ENCODE results near the gene SATL1. TPM values are rescaled to one million over a fixed set of nuclear protein-coding genes. Genes with fewer than 3 reads are reported as not detected.

SATL1 gene
- total RNA-seq, 1 experiment from 2014 or later, result not detected

- ATAC-seq, result no peak
These were observed 20.2 kb downstream of the SATL1 start for GRCh38 chrX:85223359-85223758.

More at GRCh38 chrX:85223359-85223758, 20.2 kb downstream of the SATL1 start:
- H3K4me1 ChIP-seq (ENCODE audit: control insufficient read depth in 1 of 2, insufficient read depth in 2 of 2, low read length in 2 of 2), result no peaks in the 10 kb centered on the region
- no peak for DNase-seq (ENCODE audit: low read depth, low spot score)
- H2AFZ ChIP-seq (ENCODE audit: low read depth, low read length, poor library complexity, severe bottlenecking), result no peak overlapping the region
- intact Hi-C loops (cut with micrococcal nuclease), result no loop called here
- no peaks in the 10 kb centered on the region for H4K20me1 ChIP-seq (ENCODE audit: insufficient read depth)
- ChIA-PET RAD21 (ENCODE audit: low non-redundant PET in 1 of 2, low total read pairs in 2 of 2, uncharacterized antibody in 2 of 2, unreplicated experiment in 2 of 2) (no interaction called here), POLR2A (no interaction called here), CTCF (no interaction called here)
- H3K27me3 ChIP-seq (ENCODE audit: insufficient read depth, low read length), result no peaks in the 10 kb centered on the region
- H3K4me3 ChIP-seq (replicated peaks in 1 of 2; ENCODE audit: low read depth in 1 of 2, low read length in 2 of 2), result no peak overlapping the region
- no peak for TF ChIP-seq ZNF274 (IDR thresholded peaks at IDR 0.05; ENCODE audit: low read depth, low read length)
- no peak for TF ChIP-seq ELF1 (IDR thresholded peaks at IDR 0.05; ENCODE audit: borderline replicate concordance, low read depth)
- no peak for TF ChIP-seq ZFX (IDR thresholded peaks at IDR 0.05)
- TF ChIP-seq EZH2phosphoT487 (IDR thresholded peaks at IDR 0.05; ENCODE audit: borderline replicate concordance), result no peak
- no peak for TF ChIP-seq RAD21 (IDR thresholded peaks at IDR 0.05; ENCODE audit: low read depth)
- TF ChIP-seq JUND (IDR thresholded peaks at IDR 0.05), result no peak
- TF ChIP-seq SIN3A (IDR thresholded peaks at IDR 0.05; ENCODE audit: low read depth), result no peak
- TF ChIP-seq, protein P1, sequence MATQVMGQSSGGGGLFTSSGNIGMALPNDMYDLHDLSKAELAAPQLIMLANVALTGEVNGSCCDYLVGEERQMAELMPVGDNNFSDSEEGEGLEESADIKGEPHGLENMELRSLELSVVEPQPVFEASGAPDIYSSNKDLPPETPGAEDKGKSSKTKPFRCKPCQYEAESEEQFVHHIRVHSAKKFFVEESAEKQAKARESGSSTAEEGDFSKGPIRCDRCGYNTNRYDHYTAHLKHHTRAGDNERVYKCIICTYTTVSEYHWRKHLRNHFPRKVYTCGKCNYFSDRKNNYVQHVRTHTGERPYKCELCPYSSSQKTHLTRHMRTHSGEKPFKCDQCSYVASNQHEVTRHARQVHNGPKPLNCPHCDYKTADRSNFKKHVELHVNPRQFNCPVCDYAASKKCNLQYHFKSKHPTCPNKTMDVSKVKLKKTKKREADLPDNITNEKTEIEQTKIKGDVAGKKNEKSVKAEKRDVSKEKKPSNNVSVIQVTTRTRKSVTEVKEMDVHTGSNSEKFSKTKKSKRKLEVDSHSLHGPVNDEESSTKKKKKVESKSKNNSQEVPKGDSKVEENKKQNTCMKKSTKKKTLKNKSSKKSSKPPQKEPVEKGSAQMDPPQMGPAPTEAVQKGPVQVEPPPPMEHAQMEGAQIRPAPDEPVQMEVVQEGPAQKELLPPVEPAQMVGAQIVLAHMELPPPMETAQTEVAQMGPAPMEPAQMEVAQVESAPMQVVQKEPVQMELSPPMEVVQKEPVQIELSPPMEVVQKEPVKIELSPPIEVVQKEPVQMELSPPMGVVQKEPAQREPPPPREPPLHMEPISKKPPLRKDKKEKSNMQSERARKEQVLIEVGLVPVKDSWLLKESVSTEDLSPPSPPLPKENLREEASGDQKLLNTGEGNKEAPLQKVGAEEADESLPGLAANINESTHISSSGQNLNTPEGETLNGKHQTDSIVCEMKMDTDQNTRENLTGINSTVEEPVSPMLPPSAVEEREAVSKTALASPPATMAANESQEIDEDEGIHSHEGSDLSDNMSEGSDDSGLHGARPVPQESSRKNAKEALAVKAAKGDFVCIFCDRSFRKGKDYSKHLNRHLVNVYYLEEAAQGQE (IDR thresholded peaks at IDR 0.05; ENCODE audit: low read depth), result no peak
- TF ChIP-seq POLR2A (IDR thresholded peaks at IDR 0.05; ENCODE audit: borderline replicate concordance, extremely low read depth, insufficient read depth, insufficient read length), result no peak
- no peak for TF ChIP-seq SRF (IDR thresholded peaks at IDR 0.05; ENCODE audit: low read depth)
- TF ChIP-seq CEBPB (IDR thresholded peaks at IDR 0.05; ENCODE audit: low read depth), result no peak
- TF ChIP-seq, protein P2, sequence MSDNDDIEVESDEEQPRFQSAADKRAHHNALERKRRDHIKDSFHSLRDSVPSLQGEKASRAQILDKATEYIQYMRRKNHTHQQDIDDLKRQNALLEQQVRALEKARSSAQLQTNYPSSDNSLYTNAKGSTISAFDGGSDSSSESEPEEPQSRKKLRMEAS (IDR thresholded peaks at IDR 0.05), result no peak
- no peak for TF ChIP-seq CBX3 (IDR thresholded peaks at IDR 0.05; ENCODE audit: low read depth)
- no peak for TF ChIP-seq ZBTB33 (IDR thresholded peaks at IDR 0.05; ENCODE audit: extremely low read depth, insufficient replicate concordance, low read length)
- no peak overlapping the region for H3K4me2 ChIP-seq (ENCODE audit: low read length)
- H3K9ac ChIP-seq (ENCODE audit: low read length), result no peak overlapping the region
- H3K9me2 ChIP-seq (ENCODE audit: insufficient read depth), result no peaks in the 10 kb centered on the region
- H3K79me2 ChIP-seq (ENCODE audit: insufficient read depth, low read length), result no peaks in the 10 kb centered on the region
- no peak overlapping the region for H3K27ac ChIP-seq (ENCODE audit: low read depth, low read length)
- H3K9me3 ChIP-seq (ENCODE audit: control insufficient read depth in 1 of 2, insufficient read depth in 1 of 2, low read depth in 1 of 2, low read length in 2 of 2), result no peaks in the 10 kb centered on the region
- BruUV-seq (replicated peaks), result no TSS peak
- no peaks in the 10 kb centered on the region for H3K36me3 ChIP-seq (ENCODE audit: control insufficient read depth in 1 of 2, insufficient read depth in 2 of 2, low read length in 2 of 2)

Data from HCT116 (cell line).